ENCODE data around the gene PCBD1. TPM values are rescaled to one million over a fixed set of nuclear protein-coding genes. Genes with fewer than 3 reads are reported as not detected.

Gene PCBD1
- polyA plus RNA-seq, 2 of the 4 experiments (the other 2 are of a cell fraction), result 169 to 211 TPM

GRCh38 chr10:70847659-70848360 lies 40.6 kb downstream of the PCBD1 start:
- H3K4me3 ChIP-seq, result no peak overlapping the region
- H3K27ac ChIP-seq, result no peak overlapping the region
- no peak for TF ChIP-seq ESRRA (IDR thresholded peaks at IDR 0.05; ENCODE audit: borderline replicate concordance, low read length)
- no peak for TF ChIP-seq NR3C1 (IDR thresholded peaks at IDR 0.05)
- TF ChIP-seq KDM5A (IDR thresholded peaks at IDR 0.05), result no peak
- TF ChIP-seq, protein P1, sequence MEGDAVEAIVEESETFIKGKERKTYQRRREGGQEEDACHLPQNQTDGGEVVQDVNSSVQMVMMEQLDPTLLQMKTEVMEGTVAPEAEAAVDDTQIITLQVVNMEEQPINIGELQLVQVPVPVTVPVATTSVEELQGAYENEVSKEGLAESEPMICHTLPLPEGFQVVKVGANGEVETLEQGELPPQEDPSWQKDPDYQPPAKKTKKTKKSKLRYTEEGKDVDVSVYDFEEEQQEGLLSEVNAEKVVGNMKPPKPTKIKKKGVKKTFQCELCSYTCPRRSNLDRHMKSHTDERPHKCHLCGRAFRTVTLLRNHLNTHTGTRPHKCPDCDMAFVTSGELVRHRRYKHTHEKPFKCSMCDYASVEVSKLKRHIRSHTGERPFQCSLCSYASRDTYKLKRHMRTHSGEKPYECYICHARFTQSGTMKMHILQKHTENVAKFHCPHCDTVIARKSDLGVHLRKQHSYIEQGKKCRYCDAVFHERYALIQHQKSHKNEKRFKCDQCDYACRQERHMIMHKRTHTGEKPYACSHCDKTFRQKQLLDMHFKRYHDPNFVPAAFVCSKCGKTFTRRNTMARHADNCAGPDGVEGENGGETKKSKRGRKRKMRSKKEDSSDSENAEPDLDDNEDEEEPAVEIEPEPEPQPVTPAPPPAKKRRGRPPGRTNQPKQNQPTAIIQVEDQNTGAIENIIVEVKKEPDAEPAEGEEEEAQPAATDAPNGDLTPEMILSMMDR (IDR thresholded peaks at IDR 0.05), result no peak
- TF ChIP-seq, protein P2, sequence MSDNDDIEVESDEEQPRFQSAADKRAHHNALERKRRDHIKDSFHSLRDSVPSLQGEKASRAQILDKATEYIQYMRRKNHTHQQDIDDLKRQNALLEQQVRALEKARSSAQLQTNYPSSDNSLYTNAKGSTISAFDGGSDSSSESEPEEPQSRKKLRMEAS (IDR thresholded peaks at IDR 0.05), result no peak
- TF ChIP-seq NFE2L2 (conservative IDR thresholded peaks at IDR 0.05; ENCODE audit: low read length), result no peak
- TF ChIP-seq HMGXB4 (CRISPR knock-in tag; IDR thresholded peaks at IDR 0.05; ENCODE audit: borderline replicate concordance), result no peak
- no peak for TF ChIP-seq ZNF302 (CRISPR knock-in tag; IDR thresholded peaks at IDR 0.05)
- no peak for TF ChIP-seq TP53 (CRISPR knock-in tag; IDR thresholded peaks at IDR 0.05)
- TF ChIP-seq HDAC2 (IDR thresholded peaks at IDR 0.05), result no peak
- no peak for TF ChIP-seq EP300 (IDR thresholded peaks at IDR 0.05)
- no peak for TF ChIP-seq BCL3 (IDR thresholded peaks at IDR 0.05)
- no peak for TF ChIP-seq BHLHE40 (IDR thresholded peaks at IDR 0.05; ENCODE audit: low read depth, low read length)
- TF ChIP-seq SMC3 (IDR thresholded peaks at IDR 0.05), result no peak
- TF ChIP-seq, protein P3, sequence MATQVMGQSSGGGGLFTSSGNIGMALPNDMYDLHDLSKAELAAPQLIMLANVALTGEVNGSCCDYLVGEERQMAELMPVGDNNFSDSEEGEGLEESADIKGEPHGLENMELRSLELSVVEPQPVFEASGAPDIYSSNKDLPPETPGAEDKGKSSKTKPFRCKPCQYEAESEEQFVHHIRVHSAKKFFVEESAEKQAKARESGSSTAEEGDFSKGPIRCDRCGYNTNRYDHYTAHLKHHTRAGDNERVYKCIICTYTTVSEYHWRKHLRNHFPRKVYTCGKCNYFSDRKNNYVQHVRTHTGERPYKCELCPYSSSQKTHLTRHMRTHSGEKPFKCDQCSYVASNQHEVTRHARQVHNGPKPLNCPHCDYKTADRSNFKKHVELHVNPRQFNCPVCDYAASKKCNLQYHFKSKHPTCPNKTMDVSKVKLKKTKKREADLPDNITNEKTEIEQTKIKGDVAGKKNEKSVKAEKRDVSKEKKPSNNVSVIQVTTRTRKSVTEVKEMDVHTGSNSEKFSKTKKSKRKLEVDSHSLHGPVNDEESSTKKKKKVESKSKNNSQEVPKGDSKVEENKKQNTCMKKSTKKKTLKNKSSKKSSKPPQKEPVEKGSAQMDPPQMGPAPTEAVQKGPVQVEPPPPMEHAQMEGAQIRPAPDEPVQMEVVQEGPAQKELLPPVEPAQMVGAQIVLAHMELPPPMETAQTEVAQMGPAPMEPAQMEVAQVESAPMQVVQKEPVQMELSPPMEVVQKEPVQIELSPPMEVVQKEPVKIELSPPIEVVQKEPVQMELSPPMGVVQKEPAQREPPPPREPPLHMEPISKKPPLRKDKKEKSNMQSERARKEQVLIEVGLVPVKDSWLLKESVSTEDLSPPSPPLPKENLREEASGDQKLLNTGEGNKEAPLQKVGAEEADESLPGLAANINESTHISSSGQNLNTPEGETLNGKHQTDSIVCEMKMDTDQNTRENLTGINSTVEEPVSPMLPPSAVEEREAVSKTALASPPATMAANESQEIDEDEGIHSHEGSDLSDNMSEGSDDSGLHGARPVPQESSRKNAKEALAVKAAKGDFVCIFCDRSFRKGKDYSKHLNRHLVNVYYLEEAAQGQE (IDR thresholded peaks at IDR 0.05), result no peak
- no peak for TF ChIP-seq PHF8 (IDR thresholded peaks at IDR 0.05; ENCODE audit: borderline replicate concordance, low read depth)
- no peak for TF ChIP-seq PBX3 (IDR thresholded peaks at IDR 0.05)
- TF ChIP-seq JUN (IDR thresholded peaks at IDR 0.05), result no peak
- no peaks in the 10 kb centered on the region for H3K9me3 ChIP-seq
- no peak overlapping the region for H3K4me2 ChIP-seq
- POLR2A ChIA-PET, result no interaction called here
- no peak for ATAC-seq
- no peak for FAIRE-seq
- DNase-seq (ENCODE audit: low read depth in 1 of 2, low spot score in 1 of 2), result no peak
- peaks cover 15% of the 10 kb centered on the region; the same call in 2 of the 3 replicates for H3K4me1 ChIP-seq
- WGBS (ENCODE audit: missing lambda C conversion rate), result 93% methylated on average over 1 of the region's 1 CpG
- CTCF ChIA-PET, result interaction anchor here (0.7 to 1.2 kb wide), 3 partner anchors 12 to 31 kb away, joined by 3 read pairs; no protein-coding TSS in a partner anchor
